GM20000 (cell line): ENCODE measurements around the gene LCLAT1.
"Not testable (repeated sequence)": the region's sequence is repeated elsewhere in the genome, so short reads cannot be mapped to it uniquely, and the experiment has no call there.

ENCODE experiments used
- DNase-seq: peaks from one replicate; pipeline ENCODE4 v3.0.0; 2012; ENCODE audit warnings: low spot score
- CTCF ChIP-seq: IDR thresholded peaks from 2 replicates; pipeline ENCODE4 v1.5.1; 2012; ENCODE audit warnings: mild to moderate bottlenecking, control low read depth; ENCODE audit errors: extremely low read depth, missing control alignments

LCLAT1 gene

GRCh38 chr2:30464544-30465170, 17.6 kb downstream of the LCLAT1 start:
- DNase-seq: no peak

GRCh38 chr2:30465171-30465545, 18.1 kb downstream of the LCLAT1 start:
- DNase-seq: no peak
- no peak for TF ChIP-seq CTCF

More at GRCh38 chr2:30464544-30465170, 17.6 kb downstream of the LCLAT1 start:
- no peak for TF ChIP-seq CTCF

GRCh38 chr2:30466216-30466615, 19.2 kb downstream of the LCLAT1 start:
- no peak for DNase-seq
- no peak for TF ChIP-seq CTCF

GRCh38 chr2:30467062-30467826, 20.2 kb downstream of the LCLAT1 start:
- not testable (repeated sequence) for DNase-seq

GRCh38 chr2:30470426-30470825, 23.4 kb downstream of the LCLAT1 start:
- DNase-seq: no peak
- TF ChIP-seq CTCF: no peak

- TF ChIP-seq CTCF: no peak
- DNase-seq: peak; percentile 16
These were observed 25.3 kb downstream of the LCLAT1 start for GRCh38 chr2:30472326-30472725.

- no peak for DNase-seq
- no peak for TF ChIP-seq CTCF
These were observed 28.5 kb downstream of the LCLAT1 start for GRCh38 chr2:30475542-30475941.

GRCh38 chr2:30476636-30477035, 29.6 kb downstream of the LCLAT1 start:
- no peak for TF ChIP-seq CTCF
- DNase-seq: no peak
